SIG-M5 (cell line): Measurements from ENCODE around the gene THUMPD3.

Source experiments
- DNase-seq: peaks from one replicate; lab custom pipeline; 2025; lab: John Stamatoyannopoulos, UW

The THUMPD3 gene

DNA sequence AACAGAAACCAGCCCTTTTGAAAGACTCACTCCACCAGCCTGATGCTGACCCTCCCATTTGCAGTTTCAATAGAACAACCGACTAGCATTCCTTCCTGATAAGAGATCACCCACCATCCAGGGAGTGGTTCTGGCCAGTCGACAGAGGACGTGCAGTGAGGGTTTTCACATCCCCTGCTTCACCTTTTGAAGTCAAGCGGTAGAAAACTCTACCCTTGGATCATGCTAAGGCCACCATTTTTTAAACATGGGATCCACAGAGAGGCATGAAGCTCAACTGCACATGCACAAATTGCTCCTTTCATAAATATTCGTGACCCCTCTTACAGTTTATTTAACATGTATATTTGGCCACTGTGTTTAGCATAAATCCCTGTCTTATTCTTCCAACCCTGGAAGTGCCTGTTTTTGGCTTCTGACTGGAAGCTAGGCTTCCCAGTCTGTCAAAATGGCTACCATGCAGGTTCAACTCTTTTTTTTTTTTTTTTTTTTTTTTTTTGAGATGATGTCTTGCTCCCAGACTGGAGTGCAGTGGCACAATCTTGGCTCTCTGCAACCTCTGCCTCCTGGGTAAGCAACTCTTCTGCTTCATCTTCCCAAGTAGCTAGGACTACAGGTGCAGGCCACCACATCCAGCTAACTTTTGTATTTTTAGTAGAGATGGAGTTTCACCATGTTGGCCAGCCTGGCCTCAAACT, 1.0 kb upstream of the THUMPD3 start:
- DNase-seq = no peak

DNA sequence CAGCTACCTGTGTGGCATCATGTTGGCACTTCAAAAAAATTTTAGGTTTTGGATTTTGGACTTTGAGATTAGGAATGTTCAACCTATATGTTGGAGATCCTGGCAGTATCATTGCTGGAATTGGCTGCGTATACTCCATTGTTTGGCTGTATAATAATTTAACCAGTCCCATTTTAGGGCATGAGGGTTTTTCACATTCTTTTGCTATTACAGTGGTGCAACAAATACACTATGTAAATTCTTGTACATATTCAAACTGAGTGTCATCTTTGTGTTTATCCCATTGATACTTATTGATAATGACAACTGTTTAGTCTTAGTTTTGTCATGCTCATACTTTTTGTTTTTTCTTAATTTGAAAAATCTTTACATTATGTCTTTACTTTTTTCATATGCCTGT, 6.7 kb downstream of the THUMPD3 start:
- DNase-seq = no peak

DNA sequence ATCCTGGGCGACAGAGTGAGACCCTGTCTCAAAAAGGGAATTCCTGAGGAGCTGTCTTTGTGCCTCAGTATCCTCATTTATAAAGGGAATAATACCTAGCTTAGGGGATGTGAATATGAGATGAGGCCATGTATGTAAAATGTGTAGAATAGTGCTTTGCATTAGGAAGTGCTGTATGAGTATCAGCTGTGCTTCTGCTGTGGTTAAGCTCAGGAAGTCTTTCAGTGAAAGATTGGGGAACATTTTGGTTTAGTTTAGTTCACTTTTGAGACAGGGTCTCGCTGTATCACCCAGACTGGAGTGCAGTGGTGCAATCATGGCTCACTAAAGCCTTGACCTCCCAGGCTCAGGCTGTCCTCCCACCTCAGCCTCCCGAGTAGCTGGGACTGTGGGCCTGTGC, 10.6 kb downstream of the THUMPD3 start:
- DNase-seq = no peak

- no peak for DNase-seq
Measured at GRCh38 chr3:9377981-9378380, 15.1 kb downstream of the THUMPD3 start.

DNA sequence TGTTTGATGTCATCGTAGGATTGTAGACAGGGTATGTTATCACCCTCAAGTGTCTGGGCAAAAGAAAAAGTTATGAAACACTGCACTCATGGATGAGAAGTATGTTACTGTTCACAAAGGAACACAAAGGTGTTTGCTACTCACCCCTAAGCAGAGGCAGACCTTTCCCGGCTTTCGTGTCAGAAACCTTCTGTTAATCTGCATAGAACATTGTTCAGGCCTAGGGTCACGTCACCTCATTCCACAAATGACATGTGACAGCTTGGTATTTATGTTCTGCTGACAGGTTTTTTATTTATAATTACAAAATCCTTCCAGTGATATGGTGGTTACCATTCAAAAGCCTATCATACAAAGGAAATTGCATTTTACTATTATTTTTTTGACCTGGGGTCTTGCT, 16.5 kb downstream of the THUMPD3 start:
- DNase-seq = no peak

DNA sequence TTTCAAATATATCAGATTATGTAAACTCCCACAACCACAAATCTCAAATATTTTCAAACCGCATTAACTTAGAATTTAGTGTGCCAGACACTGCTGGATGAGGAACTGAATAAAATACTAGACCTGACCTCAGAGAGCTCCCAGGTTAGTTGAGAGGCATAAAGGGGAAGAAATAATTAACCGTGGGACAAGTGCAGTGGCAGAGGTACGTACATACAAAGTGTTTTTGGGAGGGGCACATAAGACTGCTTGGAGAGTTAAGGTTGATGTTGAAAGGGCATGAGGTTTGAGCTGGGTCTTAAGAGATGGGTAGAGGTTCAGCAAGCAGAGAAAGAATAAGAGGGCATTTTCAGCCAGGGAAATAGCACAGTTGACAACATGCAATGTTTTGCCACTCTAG, 17.2 kb downstream of the THUMPD3 start:
- no peak for DNase-seq

- DNase-seq = no peak
Measured at GRCh38 chr3:9384141-9384828, 21.4 kb downstream of the THUMPD3 start.

GRCh38 chr3:9385187-9386077, 22.6 kb downstream of the THUMPD3 start:
- DNase-seq = no peak

- DNase-seq = no peak
Measured at GRCh38 chr3:9386078-9386459, 23.2 kb downstream of the THUMPD3 start.

DNA sequence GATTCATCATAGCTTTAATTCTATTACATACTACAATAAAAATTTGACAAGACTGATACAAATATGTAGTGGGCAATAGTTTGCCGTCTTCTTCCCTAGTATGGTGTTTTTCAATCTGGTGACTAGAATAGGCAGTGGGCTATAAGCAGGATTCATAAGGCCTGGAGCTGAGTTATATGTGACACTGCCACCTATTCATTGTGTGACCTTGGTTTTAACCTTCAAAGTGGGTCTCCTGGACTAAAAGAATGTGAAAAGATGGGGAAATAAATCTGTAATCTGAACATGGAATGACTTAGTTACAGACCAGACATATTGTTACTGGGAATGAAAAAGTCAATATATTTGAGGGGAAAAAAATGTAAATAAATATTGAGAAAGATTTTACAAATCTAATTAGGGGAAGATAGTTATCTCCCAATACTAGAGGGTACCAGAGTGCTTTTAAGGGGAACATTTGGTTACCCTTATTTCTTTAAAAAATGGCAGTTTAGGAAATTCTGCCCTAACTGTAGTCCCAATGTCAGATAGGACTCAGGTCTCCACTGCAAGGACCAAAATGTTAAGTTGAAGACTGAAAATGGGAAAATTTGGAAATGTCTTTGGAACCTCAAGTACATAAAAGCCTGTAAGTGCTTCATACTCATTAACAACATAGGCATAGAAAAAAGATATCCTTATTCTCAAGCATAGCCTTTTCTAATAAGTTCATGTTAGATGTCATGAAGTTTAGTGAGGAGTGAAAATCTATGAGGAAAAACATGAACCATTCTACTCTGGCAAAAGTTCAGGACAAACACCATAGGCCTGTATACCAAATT, 23.9 kb downstream of the THUMPD3 start:
- DNase-seq = no peak

DNA sequence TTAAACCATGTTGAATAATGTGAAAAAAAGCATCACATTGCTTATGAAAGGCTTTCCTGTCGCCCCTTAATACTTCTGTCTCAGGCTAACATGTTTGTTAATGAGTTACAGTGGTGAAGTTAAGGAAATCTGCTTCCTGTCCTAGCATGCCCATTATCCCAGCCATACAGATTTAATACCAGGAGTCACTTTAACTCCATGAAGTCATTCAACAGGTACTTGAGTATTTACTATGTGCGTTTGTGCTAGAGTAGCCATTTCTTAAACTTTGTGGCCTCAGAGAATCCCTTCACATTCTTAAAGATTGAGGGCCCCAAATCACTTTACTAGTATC, 24.4 kb downstream of the THUMPD3 start:
- no peak for DNase-seq

- no peak for DNase-seq
Measured at GRCh38 chr3:9388142-9388541, 25.3 kb downstream of the THUMPD3 start.

GRCh38 chr3:9388562-9389272, 25.9 kb downstream of the THUMPD3 start:
- DNase-seq = no peak

DNA sequence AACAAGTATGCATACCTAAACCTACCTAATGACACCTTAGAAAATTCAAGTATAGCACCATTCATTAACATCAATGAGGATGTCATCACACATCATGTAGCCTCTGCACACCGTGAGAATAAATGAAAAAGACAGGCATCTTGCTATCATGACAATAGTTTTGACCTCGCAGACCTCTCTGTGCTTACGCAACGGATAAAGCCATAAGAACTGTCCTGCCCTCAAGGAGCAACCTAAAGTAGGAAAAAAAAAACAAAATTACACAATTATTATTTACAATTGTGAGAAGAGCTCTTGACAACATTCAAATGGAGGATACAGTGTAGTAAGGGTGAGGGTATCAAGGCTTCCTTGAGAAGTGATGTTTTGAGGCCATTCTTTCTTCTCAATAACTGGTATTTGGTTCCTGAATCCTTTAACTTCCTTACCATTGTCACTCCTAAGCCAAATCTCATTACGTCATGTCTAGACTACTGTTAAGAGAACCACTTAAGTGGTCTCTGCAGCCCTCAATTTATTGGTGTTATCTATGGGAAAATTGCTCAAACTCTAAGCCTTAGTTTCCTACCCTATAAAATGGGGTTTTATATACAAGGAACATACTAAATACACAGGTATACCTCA, 27.5 kb downstream of the THUMPD3 start:
- DNase-seq = no peak

DNA sequence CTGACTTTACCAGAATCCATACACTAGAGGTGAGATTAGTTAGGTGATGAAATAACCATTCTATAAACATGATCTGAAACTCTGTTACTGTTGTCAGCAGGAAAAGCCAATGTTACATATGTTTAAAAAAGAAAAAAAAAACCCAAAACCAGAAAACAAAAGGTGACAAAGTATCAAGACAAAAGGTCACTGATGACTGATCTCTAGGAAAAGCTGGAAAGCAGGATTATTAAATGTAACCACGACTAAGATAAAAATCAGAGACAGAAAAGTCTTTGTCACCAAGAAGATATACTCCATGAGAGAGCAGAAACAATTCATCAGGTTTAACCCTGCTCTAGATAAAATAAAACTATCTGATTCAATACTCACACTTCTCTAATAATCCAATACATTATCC, 29.2 kb downstream of the THUMPD3 start:
- DNase-seq = no peak

GRCh38 chr3:9395570-9396300, 32.9 kb downstream of the THUMPD3 start:
- no peak for DNase-seq

GRCh38 chr3:9396301-9396631, 33.4 kb downstream of the THUMPD3 start:
- DNase-seq = peak; percentile 98

DNA sequence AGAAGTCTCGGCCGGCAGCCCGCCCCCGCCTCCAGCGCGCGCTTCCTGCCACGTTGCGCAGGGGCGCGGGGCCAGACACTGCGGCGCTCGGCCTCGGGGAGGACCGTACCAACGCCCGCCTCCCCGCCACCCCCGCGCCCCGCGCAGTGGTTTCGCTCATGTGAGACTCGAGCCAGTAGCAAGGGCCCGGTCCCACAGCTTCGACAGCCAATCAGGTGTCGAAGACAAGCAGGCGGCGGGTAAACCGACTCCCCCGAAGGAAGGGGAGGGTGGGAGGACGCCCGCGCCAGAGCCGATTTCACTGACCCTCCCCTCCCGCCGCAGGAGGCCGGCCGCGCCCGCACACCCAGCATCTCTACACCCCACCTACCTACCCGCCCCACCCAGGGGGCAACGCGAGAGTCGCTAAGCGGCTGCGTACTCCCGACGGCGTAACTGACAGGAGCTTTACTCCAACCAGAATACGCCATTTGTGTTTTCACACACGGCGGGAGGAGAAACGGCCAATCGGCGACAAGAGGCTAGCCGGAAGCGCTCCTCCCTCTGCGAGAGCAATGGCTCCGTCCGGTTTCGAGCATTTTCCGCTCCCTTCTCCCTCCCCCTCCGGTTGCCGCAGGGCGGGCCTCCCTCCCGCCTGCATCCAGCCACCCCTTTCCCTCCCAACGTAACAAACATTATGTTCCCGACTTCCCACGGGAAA, 33.9 kb downstream of the THUMPD3 start:
- DNase-seq = peak; percentile 99

- DNase-seq = peak; percentile 39
Measured at GRCh38 chr3:9397332-9397905, 34.6 kb downstream of the THUMPD3 start, which contains the start of gene SETD5. Gene SETD5, plus strand, starts transcription at chr3:9397615. Its CDS starts 31,324 bp downstream, at chr3:9428939.
